HG02623 (cell line): ENCODE results near the gene TBK1.

Source experiments
- ATAC-seq: cut with Tn5 transposase; IDR thresholded peaks from one replicate; pipeline ENCODE4 v1.9.1; 2021; ENCODE audit warnings: moderate library complexity; ENCODE audit not compliant: unreplicated experiment

TBK1 gene

GRCh38 chr12:64451687-64452558, at the start of gene TBK1:
Gene TBK1 (plus strand): TSS chr12:64452120. CDS start chr12:64455871, 3,751 bp downstream.
- peak; percentile 89 for ATAC-seq

GRCh38 chr12:64402181-64402580, 49.7 kb upstream of the TBK1 start:
- ATAC-seq, result no peak

GRCh38 chr12:64403707-64404469, 48.0 kb upstream of the TBK1 start, which contains the start of gene XPOT:
Gene XPOT (plus strand): TSS chr12:64404392. CDS start chr12:64410036, 5,644 bp downstream.
- peak; percentile 96 for ATAC-seq

- no peak for ATAC-seq
Observed at GRCh38 chr12:64404470-64405256, 47.3 kb upstream of the TBK1 start.

GRCh38 chr12:64407342-64408223, 44.3 kb upstream of the TBK1 start:
- ATAC-seq, result no peak

- ATAC-seq, result no peak
Observed at GRCh38 chr12:64411427-64411826, 40.5 kb upstream of the TBK1 start.

GRCh38 chr12:64412459-64412858, 39.5 kb upstream of the TBK1 start:
- ATAC-seq, result no peak

GRCh38 chr12:64413884-64414283, 38.0 kb upstream of the TBK1 start:
- ATAC-seq, result no peak

GRCh38 chr12:64418209-64418608, 33.7 kb upstream of the TBK1 start:
- ATAC-seq, result no peak

- no peak for ATAC-seq
Observed at GRCh38 chr12:64419696-64420095, 32.2 kb upstream of the TBK1 start.

- ATAC-seq, result no peak
Observed at GRCh38 chr12:64427988-64428387, 23.9 kb upstream of the TBK1 start.

- no peak for ATAC-seq
Observed at GRCh38 chr12:64428956-64429355, 23.0 kb upstream of the TBK1 start.

GRCh38 chr12:64430886-64431285, 21.0 kb upstream of the TBK1 start:
- ATAC-seq, result no peak

- ATAC-seq, result no peak
Observed at GRCh38 chr12:64431791-64432190, 20.1 kb upstream of the TBK1 start.

GRCh38 chr12:64433915-64434314, 18.0 kb upstream of the TBK1 start:
- no peak for ATAC-seq

GRCh38 chr12:64440100-64440499, 11.8 kb upstream of the TBK1 start:
- ATAC-seq, result no peak

GRCh38 chr12:64445490-64445889, 6.4 kb upstream of the TBK1 start:
- ATAC-seq, result no peak

- ATAC-seq, result no peak
Observed at GRCh38 chr12:64446295-64446694, 5.6 kb upstream of the TBK1 start.

- no peak for ATAC-seq
Observed at GRCh38 chr12:64450057-64450640, 1.8 kb upstream of the TBK1 start.
